Measurements from ENCODE around the gene ZNF438.

ZNF438 gene

DNA sequence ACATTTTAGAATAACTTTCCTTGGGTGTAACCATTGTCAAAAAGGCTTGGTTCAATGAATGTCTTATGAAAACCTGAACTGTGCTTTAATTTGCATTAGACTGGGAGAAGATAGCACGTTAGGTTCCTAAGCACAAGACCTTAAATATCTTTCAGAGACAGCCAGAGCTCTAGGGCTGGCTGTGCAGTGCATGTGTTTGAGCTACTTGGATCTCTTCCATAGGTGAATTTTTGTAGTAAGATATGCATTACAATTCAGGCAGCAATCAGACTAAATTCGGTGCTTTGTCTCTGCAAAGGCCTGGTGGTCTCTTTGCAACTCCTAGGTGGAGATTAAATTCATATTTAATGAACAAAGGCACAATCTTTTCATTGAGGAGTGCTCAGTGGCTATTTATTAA lies 192.0 kb downstream of the ZNF438 start:
- no peak for DNase-seq

DNA sequence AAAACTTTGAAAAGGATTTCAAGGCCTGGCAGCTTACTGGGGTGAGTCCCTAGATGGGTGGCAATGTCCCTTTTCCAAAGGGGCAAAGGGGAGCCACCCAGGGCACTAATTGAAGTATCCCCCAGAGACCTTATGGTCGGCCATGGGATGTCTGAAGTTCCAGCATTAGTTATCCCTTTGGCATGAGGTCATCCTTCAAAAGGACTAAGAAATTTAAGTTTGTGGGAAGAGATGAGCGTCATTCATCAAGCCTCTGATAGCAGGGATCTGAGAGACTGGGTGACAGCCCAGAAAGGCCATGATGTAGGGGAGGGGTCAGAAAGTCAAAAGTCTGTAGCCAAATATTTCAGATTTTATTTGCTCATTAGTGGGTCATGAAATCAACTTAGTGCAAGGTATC lies 195.3 kb downstream of the ZNF438 start:
- no peak for DNase-seq

GRCh38 chr10:30835146-30835545 lies 196.5 kb downstream of the ZNF438 start:
- DNase-seq = no peak

DNA sequence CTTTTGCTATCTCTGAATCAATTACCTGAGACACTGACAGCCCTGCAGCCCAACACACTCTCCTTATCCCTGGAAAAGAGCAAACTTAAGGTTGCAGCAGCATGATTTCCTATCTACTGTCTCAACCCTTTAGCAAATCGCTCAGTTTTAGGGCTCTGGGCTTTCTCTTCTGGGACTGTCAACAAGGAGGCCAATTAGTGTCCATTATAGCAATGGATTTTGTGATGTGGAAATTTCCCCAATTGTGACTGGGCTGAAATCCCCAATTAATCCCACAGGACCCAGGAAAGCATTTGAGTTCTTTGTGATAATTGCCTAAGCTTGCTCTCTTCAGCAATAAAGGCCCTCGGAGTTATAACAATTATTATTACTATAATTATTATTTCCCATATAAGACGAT lies 197.0 kb downstream of the ZNF438 start:
- no peak for DNase-seq

- DNase-seq = no peak
Observed at GRCh38 chr10:30834153-30834552, 197.5 kb downstream of the ZNF438 start.

DNA sequence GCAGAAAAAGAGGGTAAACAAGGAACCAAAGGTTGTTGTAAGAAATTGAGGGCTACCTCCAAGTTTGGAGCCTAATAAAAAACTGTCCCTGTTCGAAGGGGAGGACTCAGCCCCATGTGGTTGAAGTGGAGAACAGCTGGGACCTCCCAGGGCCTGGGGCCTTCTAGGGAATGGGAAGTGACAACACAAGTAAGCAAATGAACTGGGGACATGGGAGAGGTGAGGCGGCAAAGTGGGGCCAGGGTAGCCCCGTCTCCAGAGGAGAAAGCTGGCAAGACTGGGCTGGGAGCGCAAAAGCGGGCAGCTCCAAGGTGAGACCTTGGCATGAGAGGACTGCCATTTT lies 198.1 kb downstream of the ZNF438 start:
- DNase-seq = no peak

GRCh38 chr10:30832749-30833627 lies 198.7 kb downstream of the ZNF438 start:
- DNase-seq = no peak

DNA sequence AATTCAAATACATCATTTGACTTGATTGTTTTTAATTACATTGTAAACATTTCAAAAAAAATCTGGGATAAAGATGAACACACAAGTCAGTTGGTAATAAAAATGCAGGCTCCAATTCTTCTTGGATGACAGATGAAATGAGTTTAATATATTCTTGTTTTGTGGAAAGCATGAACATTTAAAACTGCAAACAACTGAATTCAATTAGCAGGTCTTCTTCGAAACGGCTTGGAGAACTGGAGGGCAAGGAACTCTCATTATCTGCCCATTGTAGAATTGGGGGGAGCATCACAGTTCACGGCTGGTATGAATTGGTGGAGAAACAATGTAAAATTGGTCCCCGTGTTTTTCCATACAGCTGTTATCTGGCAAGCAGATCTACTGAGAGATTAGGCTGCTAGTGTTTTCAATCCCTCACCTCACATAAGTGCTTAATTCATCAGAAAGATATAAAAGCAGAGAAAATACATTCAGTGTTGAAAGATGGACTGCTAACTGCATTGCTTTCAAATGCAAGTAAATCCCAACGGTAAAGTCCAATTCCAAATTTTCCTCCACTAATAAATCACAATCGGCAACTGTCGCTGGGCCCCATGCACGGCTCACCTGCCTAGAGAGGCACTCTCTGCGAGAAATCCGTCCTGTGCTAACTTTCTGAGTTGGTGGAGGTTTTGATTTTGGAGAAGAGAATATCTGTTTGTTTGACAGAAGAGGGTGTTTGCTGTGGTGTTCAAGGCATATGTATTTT lies 199.5 kb downstream of the ZNF438 start:
- DNase-seq = no peak

DNA sequence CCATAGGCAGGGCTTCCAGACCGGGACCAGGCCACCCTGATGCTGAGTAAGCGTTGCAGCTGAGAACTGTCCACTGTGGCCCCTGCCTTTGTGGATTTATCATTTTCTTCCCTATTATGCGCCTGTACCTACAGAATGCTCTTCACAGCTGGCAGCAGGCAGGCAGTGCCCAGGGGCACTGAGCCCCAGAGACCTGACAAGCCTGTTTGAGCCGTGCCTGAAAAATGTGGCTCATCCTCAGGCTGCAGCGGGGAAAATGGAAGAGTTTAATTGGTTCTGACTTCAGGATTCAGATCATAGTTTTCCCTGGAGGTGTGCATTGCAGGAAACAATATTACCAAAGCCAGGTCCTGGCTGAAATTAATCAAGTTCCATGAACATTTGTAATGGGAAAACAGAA lies 200.2 kb downstream of the ZNF438 start:
- no peak for DNase-seq

DNA sequence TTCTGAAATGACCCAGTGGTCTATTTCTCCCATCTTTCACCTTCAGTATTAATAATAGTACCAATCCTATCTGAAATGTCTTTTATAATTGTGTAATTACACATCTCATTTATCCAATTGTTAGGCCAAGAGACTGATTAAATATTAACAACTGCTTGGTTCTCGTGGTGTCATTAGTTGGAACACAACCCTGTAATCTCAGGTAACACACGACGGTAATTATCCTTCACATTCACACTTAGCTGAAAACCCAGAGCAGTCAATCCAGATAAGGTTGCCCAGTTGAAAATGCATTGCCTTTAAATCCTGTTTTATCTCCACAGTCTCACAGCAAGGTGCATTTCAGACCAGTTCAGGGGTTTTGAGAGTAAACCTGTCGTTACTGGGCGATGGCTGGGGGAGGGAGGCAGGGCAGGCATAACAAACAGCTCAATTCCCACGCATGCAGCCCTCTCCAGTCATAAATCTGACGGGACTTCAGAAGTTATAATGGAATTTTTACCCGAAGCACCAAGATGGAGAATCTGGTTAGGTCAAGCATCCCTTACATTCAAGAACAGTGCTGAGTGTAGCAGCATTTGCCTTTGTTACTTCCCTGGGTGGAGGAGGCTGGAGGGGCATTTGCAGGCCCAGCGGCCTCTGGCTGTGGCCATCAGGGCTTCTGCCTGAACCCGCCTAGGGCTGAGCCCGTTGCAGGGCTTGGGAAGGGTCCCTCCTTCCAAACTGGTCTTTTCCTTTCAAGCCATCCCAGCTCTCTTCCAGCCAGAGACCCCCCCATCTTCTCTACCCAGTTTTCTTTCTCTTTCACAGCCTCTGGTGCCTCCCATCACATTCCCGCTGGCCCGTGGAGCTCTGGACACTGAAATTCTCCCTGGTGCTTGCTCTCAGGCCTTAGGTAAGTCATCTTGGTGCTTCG lies 201.1 kb downstream of the ZNF438 start:
- no peak for DNase-seq

GRCh38 chr10:30829901-30830300 lies 201.8 kb downstream of the ZNF438 start:
- DNase-seq = no peak

- no peak for DNase-seq
Observed at GRCh38 chr10:30828680-30829079, 203.0 kb downstream of the ZNF438 start.

GRCh38 chr10:30828164-30828563 lies 203.5 kb downstream of the ZNF438 start:
- no peak for DNase-seq

- DNase-seq = no peak
Observed at GRCh38 chr10:30827531-30828120, 204.0 kb downstream of the ZNF438 start.

DNA sequence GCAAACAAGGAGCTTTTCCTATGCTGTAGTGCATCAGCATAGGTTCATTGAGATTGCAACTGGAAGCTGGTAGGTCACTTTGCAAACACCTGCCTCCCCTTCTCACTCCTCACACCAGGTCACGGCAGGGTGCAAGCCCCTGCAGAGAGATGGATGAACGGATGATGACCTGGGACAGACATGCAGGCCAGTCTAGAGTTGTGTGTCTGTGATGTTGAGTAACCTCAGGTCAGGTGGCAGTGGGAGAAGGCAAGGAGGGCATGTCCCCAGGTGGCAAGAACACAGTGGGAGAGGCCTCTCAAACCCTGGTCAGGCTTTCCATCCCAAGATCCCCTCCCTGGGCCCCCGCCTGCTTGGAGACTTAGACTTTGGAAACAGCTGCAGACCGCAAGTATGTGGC lies 205.0 kb downstream of the ZNF438 start:
- DNase-seq = no peak

DNA sequence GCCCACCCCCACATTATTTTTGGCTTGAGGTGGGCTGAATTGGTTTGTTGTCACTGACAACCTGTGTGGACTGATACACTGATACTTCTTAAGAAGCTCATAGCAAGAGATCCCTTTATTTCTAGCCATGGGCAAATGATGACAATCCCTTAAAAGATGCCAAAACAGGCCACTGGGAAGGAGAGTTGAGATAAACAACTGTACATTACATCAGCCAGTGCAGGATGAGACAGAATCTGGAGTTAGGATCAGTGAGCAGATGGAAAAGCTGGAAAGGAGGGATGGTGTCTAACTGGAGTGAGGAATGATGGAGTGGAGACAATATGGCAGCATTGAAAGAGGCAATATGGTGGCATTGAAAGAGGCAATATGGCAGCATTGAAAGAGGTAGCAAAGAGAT lies 206.2 kb downstream of the ZNF438 start:
- DNase-seq = no peak

GRCh38 chr10:30825022-30825421 lies 206.6 kb downstream of the ZNF438 start:
- DNase-seq = no peak

- DNase-seq = no peak
Observed at GRCh38 chr10:30823651-30824050, 208.0 kb downstream of the ZNF438 start.

- no peak for DNase-seq
Observed at GRCh38 chr10:30822693-30823465, 208.8 kb downstream of the ZNF438 start.

DNA sequence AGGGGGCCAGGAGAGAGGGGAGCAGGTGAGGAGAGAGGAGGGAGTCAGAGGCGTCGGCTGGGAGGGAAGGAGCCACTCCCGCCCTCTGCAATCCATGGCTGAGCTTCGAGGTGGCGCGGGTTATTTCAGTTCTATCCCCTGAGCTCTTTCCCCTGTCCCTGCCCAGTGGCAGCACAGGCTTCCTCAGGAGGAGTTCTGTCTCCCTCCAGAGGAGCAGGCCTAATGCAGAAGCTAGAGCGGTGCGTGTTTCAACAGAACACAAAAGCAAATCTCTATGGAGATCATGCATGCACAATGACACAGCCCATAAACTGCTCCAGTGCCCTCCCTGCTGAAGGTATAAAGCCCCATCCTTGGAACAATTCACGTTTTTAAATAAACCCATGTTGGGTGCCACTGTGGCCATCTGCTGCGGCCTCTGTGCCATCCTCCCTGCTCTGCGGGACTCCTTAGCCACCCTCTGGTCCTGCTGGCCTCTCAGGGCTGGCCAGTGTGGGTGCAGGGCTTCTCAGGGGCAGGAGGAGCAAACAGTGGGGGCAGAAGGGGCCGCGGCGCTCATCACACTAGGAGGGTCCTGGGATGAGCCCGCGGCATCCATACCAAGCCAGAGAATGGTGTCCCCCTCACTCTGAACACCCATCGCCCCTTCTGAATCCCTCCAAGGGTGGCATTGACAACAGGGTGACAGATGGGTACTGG lies 209.5 kb downstream of the ZNF438 start:
- no peak for DNase-seq

GRCh38 chr10:30821261-30821993 lies 210.2 kb downstream of the ZNF438 start:
- DNase-seq = no peak

Data from inflammatory macrophage treated with lipopolysaccharide for 4 hours (primary cell).